Panc1 (cell line): ENCODE results near the gene GGTA1.
"Not testable (repeated sequence)": the region's sequence is repeated elsewhere in the genome, so short reads cannot be mapped to it uniquely, and the experiment has no call there.

Source experiments
- CTCF ChIP-seq: fragments of 450-650 bp; IDR thresholded peaks from 2 replicates; pipeline ENCODE4 v1.5.1; 2017; ENCODE audit warnings: mild to moderate bottlenecking
- POLR2AphosphoS5 ChIP-seq: IDR thresholded peaks from 2 replicates; pipeline ENCODE4 v1.6.1; 2012; ENCODE audit warnings: mild to moderate bottlenecking, low read depth, low read length, moderate library complexity
- TF ChIP-seq, protein P1 (sequence below), 2 experiments: IDR thresholded peaks; 2 replicates each; pipeline ENCODE4 v1.6.1; 2011 to 2012; ENCODE audit warnings: low read depth in 2 of 2, control low read depth in 1 of 2, low read length in 1 of 2, mild to moderate bottlenecking in 1 of 2, moderate library complexity in 1 of 2; ENCODE audit not compliant: insufficient read depth in 1 of 2

DNA sequence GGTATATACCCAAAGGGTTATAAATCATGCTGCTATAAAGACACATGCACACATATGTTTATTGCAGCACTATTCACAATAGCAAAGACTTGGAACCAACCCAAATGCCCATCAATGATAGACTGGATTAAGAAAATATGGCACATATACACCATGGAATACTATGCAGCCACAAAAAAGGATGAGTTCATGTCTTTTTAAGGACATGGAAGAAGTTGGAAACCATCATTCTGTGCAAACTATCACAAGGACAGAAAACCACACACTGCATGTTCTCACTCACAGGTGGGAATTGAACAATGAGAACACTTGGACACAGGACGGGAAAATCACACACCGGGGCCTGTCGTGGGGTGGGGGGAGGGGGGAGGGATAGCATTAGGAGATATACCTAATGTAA, 62.6 kb downstream of the GGTA1 start:
- TF ChIP-seq, protein P1, sequence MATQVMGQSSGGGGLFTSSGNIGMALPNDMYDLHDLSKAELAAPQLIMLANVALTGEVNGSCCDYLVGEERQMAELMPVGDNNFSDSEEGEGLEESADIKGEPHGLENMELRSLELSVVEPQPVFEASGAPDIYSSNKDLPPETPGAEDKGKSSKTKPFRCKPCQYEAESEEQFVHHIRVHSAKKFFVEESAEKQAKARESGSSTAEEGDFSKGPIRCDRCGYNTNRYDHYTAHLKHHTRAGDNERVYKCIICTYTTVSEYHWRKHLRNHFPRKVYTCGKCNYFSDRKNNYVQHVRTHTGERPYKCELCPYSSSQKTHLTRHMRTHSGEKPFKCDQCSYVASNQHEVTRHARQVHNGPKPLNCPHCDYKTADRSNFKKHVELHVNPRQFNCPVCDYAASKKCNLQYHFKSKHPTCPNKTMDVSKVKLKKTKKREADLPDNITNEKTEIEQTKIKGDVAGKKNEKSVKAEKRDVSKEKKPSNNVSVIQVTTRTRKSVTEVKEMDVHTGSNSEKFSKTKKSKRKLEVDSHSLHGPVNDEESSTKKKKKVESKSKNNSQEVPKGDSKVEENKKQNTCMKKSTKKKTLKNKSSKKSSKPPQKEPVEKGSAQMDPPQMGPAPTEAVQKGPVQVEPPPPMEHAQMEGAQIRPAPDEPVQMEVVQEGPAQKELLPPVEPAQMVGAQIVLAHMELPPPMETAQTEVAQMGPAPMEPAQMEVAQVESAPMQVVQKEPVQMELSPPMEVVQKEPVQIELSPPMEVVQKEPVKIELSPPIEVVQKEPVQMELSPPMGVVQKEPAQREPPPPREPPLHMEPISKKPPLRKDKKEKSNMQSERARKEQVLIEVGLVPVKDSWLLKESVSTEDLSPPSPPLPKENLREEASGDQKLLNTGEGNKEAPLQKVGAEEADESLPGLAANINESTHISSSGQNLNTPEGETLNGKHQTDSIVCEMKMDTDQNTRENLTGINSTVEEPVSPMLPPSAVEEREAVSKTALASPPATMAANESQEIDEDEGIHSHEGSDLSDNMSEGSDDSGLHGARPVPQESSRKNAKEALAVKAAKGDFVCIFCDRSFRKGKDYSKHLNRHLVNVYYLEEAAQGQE (IDR thresholded peaks at IDR 0.05; ENCODE audit: insufficient read depth in 1 of 2, low read depth in 2 of 2, low read length in 1 of 2) = not testable (repeated sequence)
- not testable (repeated sequence) for TF ChIP-seq CTCF, POLR2AphosphoS5
